ENCODE measurements around the gene NHLRC1.
A peak's percentile ranks its signal among the peaks of the same experiment; 100 is the strongest.

Gene NHLRC1

DNA sequence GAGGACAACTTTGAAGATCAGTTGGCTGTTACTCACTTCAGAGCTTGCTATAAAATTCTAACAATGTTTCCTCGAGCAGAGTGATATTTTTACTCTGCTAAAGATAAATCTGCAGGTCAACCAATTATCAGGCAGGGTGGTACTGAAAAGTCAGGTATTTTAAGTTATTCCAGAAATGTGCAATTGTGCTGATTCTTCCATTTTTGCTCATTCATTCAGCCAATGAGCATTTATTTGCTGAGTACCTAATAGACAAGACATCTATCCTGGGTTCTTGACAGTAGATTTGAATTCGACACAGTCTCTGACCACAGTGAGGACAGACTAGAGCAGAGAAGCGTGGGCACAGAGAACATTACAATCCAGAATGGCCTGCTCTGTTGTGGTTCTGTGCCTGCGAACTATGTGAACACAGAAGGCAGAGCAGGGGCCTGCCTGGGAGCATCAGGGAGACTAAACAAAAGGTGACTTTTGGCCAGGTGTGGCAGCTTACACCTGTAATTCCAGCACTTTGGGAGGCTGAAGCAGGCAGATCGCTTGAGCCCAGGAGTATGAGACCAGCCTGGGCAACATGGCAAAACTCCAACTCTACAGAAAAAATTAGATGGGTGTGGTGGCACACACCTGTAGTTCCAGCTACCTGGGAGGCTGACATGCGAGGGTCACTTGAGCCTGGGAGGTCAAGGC lies 17.6 kb upstream of the NHLRC1 start:
- no peak for DNase-seq (ENCODE audit: low spot score)

DNA sequence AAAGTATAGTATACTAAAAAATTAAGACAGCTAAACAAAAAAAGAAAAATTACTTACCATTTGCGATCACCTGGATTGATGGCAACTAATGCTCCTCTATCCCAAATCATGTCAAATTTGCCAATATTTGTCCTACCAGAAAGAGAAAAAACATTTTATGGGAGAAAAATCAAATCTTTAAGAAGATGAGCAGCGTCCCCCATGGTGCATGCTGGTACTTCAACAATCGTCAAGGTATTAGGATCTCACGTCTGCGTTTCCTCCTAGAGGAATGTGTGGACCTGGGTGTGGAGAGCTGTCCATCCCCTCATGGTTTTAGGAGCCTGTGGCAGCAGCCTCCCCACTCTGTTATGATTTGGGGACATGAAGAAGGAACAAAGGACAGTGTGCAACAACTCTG lies 16.4 kb upstream of the NHLRC1 start:
- no peak for DNase-seq (ENCODE audit: low spot score)

DNA sequence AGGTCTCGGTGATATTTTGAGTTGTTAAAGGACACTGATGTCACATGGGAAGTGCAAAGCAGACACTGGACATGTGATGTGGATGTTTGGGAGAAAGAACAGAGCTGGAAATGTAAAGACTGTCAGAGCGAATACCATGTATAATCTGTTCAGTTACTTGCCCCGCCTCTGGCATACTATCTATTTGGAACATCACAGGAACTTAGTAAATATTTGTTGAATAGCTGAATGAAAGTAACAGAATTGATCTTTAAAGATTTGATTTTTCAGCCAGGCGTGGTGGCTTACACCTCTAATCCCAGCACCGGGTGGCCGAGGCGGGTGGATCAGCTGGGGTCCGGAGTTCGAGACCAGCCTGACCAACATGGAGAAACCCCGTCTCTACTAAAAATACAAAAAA lies 13.8 kb upstream of the NHLRC1 start:
- no peak for DNase-seq (ENCODE audit: low spot score)

DNA sequence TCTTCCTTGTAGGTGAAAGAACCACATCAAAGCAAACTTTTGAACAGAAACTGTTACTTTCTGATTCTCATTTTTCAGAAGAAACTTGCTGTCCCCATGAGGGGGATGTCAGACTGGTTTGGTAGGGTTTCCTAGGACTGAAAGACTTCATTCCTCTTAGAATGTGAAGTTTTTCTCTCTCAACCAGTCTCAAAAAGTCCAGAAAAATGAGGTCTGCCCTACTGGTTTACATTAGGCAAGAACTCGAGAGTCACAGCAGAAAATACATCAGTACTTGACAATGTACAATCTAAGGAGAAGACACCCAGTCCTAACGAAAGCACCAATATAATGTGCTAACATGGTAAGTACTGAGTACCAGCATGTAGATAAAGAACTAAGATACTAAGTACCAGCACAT lies 12.7 kb upstream of the NHLRC1 start:
- DNase-seq (ENCODE audit: low spot score): no peak

DNA sequence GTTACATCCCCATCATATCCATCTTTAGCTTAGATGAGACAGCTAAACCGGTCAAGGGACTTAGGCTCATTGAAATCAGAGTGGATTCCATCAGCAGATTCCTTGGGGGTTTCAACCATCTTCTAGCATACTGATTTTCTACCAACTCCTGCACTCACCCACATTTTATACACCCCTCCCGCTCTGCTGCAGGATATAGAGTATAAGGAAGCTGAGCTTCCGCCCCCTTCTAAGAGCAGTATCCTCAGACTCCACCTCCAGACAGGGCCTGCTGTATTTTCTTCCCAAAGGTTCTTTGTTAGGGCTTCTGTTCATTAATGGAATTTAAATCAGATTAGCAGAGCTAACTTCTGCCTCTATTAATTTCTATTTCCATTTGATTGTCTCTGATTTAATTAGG lies 9.9 kb upstream of the NHLRC1 start:
- DNase-seq (ENCODE audit: low spot score): no peak

DNA sequence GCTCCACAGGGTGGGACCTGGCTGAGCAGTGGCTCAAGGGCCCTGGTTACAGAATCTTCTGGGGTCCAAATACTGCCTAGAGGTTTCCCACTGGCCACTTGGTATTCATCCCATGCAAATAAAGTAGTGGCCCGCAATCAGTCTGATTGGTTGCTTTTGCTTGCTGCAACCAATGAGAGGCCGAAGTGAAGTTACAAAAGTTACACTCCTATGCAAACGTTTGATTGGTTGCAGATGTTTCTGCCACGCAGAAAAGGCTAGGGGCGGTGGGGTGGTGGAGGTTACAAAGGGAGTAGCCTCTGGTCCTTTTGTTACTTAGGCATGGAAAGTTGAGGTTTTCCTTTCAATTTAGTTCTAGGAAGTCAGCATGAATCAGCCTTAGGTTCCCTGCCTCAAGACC lies 3.6 kb upstream of the NHLRC1 start:
- no peak for DNase-seq (ENCODE audit: low spot score)

DNA sequence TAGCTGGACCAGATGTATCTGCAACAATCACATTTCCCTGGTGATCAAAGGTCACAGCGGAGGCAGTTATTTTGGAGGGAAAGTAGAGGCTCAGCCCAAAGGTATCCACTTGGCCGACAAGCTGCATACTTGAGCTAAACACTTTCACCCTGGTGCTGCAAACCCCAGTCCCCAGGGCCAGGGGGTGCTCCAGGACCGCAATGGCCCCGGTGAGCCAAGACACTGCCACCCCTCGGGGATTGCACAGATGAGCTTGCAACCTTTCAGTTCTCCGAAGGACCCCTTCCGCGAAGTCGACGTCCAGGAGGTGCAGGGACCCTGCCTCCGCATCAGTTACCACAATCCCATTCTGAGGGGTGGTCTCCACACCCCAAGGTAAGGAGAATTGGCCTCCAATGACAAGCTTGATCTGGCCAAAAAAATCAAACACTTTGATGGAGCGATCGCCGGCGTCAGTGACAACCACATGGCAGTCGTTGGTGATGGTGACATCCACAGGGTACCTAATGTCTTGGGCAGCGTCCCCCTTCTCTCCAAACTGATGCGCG lies 823 bp downstream of the NHLRC1 start:
- DNase-seq (ENCODE audit: low spot score): no peak

DNA sequence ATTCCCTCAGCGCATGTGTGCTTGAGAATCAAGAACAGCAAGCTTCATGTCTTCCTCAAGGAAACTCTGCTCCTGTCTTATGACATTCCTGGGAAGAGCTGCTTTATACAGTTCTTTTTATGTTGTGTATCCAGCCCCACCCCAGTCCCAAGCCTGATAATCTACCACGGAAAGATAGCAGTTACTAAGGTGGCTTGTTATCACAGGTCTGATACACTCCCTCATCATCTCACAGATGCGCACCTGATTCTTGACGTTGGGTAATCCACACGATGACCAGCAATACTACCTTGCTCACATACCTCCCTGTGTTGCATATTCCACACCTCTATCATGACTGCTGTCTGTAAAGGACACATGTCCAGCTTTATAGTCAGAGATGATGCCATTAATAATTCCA lies 3.2 kb downstream of the NHLRC1 start:
- DNase-seq (ENCODE audit: low spot score): no peak

DNA sequence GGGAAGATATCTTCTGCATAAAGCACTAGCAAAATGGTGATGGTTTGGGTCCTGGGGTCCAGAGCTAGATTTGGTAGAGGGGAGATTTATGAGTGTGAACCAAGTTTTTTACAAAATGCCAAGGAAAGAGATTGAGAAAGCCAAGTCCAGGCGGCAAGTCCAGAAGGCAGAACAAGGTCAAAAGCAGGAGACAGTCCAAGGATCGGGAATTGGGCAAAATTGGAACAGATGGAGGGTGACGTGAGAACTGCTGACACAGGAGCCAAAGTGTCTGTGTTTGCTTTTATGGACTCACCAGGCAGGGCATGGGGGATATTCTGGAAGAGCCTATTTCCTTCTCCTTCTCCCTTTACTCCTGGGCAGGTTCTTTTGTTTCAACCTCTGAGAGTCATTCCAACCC lies 4.1 kb downstream of the NHLRC1 start:
- no peak for DNase-seq (ENCODE audit: low spot score)

DNA sequence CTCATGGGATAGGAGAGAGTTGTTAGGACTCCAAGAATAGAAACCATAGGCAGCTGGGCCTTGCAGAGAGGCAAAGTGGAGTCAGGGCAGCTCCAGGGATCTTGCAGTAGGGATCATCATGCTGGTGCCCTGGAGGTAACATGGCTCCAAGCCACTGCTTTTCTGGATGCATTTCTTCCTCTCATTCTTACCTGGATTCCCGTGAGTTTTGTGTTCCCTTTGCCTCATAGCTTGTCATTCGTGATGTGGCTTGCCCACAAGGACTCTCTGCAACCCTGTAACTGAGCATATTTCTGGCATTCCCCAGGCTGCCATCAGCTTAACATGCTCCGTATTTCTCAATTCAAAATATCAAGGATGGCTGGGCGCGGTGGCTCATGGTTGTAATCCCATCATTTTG lies 5.3 kb downstream of the NHLRC1 start:
- DNase-seq (ENCODE audit: low spot score): no peak

DNA sequence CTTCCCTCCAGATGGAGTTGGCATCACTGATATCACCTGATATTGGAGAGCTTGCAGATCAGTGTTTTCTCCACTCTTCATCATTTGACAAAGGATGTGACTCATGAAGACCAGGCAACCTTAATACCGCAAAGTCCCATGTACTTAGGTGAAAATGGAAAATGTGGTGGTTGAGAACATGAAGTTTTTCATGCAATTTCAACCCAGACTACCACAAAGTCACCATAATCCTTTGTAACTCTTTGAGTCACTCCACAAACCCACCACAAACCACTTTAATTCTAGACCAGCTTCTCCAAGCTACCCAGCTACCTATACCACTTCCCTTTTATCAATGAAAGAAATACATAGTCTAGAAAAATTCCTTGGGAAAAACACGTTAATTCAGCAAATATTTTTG lies 7.1 kb downstream of the NHLRC1 start:
- DNase-seq (ENCODE audit: low spot score): no peak

DNA sequence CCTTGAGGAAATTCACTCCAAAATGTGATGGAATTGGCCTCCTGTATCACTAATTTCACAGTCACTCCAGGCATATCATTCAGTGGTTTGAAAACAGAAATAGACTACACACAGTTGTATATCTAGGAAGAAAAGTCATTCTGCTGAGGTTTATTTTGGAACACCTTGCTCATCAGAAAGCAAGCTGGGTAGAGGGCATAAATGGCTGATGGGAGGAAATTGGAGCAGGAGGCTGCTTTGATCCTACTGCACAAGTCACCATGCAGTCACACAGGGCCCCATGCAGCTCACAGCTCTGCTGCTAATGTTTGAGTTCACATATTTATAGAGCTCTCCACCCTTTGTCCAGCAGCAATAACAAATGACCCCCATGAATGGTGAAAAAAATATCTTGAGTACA lies 12.3 kb downstream of the NHLRC1 start:
- DNase-seq (ENCODE audit: low spot score): peak; percentile 19

DNA sequence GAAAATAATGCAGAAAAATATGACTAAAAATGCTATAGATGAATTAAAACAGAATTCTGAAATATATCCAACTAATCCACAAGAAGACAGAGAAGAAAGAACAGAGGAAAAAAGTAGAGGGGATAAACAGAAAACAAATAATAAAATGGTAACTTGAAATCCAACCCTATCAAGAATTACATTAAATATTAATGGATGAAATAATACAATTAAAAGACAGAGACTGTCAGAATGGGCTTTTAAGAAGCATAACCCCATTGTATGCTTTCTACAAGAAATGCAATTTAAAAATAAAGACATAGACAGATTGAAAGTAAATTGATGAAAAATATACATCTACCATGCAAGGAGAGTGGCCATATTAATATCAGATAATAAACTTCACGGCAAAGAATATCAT lies 15.4 kb downstream of the NHLRC1 start:
- DNase-seq (ENCODE audit: low spot score): no peak

DNA sequence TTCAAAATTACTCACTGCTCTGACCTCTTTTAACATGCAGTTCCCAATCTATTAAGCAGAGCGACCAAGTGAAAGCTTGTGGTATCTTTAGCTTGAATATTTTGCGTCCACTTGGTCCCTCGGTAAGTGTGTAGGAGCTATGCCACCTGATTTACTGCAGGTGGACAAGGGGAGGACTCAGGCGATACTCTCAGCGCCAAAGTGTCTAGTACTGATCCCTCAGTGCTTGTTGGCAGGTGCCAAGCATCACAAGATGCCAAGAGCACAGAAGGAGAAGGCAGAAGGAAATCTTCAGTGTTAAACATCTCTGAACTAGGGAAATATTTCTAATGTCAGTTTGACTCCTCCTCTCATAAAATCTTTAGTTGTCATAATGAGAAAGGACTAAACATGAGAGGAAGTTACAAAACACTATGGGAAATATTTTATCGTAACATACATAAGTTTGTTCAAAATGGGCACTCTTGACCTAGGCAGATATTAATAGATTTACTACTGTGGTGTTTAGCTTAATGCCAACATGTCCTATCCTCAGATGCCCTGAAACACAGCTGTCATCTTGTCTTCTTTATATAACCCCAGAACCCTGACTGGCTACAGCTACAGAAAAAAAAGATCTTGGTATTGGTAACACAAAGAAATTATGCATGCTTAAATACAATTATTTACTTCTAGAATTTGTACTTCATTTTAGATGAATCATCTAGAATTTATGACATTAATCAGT lies 19.5 kb downstream of the NHLRC1 start:
- no peak for DNase-seq (ENCODE audit: low spot score)

DNA sequence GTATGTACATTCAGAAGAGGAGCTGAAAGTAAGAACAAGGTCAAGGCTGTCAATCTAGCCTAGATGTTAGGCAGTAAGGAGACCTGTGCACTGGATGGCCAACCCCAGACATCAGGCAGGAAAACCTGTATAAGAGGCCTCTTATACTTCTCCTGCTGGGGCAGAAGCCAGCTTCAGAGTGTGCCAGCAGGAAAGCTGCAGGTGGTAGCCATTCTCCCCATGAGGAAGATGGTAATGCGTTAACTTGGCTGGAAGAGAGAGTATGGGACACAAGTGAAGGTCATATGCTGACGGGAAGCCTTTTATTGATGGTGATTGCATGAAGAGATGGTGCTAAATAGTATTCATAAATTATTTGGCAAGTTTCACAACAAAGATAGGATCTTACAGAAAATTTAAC lies 20.6 kb downstream of the NHLRC1 start:
- DNase-seq (ENCODE audit: low spot score): no peak

DNA sequence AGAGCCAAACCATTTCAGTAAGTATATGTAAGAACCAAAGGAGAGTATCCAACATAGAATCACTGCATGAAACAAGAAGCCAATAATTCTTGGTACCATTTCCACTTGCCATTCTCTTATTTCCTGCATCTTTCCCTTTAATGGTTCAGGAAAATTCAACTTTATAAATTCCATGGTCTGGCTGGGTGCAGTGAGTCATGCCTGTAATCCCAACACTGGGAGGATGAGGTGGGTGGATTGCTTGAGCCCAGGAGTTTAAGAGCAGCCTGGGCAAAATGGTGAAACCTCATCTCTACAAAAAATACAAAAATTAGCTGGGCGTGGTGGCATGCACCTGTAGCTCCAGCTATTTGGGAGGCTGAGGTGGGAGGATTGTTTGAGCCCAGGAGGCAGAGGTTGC lies 21.2 kb downstream of the NHLRC1 start:
- no peak for DNase-seq (ENCODE audit: low spot score)

DNA sequence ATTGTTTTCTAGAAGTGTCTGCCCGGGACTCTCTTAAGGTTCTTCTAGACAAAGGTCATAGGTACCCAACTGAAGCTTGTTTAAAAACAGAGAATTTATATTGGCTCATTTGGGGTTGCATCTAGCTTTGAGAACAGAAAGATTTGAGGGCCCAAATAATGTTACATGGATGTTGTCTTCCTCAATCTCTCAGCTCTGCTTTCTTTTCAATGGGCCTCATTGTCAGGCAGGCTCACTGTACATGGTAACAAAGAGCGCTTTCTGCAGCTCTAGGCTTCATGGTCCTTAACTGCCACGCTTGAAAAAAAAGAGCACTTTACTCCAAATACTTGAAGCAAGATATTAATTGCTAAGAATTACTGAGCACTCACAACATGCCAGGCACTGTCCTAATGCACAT lies 22.2 kb downstream of the NHLRC1 start:
- DNase-seq (ENCODE audit: low spot score): no peak

DNA sequence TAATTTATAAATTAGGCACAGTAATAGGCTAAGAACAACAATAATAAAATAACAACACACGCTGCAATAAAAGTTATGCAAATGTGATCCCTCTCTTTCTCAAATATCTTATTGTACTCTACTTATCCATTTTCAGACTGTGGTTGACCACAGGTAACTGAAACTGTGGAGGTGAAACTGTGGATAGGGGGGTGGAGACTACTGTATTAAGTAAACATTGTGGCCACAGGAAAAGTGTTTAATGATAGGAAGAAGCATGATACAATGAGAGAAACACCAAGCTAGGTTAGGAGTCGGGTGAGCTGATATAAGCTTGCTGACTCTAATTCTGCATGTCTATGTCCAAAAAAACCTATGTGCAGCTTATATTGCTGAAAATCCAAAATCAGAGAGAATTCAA lies 23.0 kb downstream of the NHLRC1 start:
- DNase-seq (ENCODE audit: low spot score): no peak

DNA sequence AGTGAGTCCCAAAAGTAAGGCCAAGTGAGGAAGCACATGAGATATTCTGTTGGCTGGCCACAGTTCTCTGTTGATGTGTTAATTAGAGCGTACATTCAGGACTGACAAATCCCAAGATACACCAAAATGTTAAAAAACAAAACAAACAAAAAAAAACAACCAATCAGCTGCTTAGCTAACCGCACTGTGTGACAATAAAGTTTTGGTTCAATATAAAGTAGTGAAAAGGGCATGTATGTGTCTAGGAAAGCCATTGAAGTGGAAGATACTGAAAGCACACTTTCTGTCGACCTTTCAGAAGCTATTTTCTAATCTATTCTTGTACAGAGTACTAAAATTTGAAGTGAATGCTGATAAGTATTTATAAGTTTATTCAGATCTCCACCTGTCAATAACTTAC lies 26.1 kb downstream of the NHLRC1 start:
- DNase-seq (ENCODE audit: low spot score): no peak

DNA sequence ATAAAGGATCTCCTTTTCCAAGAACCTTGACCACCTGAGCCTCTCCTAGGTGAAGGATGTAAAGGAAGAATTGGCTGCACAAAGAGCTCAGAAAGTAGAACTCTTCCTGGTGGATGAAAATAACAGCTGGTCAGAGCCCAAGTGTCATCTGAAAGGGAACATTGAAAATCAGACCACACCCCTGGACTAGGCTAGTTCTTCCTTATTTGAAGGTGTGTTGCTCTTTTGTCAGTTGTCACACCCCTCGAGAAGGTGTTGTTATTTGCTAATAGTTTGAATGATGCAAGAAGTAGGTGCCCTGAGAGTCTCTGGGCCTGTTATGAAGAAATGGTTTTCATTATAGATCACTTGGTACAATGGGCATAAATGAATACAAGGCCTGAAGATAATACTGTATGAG lies 31.1 kb downstream of the NHLRC1 start:
- no peak for DNase-seq (ENCODE audit: low spot score)

DNA sequence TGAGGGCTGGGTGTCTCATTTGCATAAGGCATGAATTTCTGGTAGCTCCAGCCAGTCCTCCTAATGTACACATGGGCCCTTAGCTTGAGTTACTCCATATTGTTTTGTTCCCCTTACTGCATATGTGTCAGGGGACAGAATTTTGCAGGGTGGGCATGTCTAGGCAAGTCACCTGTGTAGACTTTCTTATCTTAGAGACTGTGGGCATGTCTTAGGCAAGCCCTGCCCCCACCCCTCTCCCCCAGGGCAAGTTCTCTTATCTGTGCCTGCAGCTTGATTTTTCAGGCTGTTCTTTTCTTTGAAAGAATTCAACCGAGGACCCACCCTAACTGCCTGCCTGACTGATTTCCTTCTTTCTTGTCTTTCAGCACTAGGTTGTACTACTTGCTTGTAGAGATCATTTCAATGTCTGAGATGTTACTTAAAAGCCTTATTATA lies 32.1 kb downstream of the NHLRC1 start:
- DNase-seq (ENCODE audit: low spot score): no peak

DNA sequence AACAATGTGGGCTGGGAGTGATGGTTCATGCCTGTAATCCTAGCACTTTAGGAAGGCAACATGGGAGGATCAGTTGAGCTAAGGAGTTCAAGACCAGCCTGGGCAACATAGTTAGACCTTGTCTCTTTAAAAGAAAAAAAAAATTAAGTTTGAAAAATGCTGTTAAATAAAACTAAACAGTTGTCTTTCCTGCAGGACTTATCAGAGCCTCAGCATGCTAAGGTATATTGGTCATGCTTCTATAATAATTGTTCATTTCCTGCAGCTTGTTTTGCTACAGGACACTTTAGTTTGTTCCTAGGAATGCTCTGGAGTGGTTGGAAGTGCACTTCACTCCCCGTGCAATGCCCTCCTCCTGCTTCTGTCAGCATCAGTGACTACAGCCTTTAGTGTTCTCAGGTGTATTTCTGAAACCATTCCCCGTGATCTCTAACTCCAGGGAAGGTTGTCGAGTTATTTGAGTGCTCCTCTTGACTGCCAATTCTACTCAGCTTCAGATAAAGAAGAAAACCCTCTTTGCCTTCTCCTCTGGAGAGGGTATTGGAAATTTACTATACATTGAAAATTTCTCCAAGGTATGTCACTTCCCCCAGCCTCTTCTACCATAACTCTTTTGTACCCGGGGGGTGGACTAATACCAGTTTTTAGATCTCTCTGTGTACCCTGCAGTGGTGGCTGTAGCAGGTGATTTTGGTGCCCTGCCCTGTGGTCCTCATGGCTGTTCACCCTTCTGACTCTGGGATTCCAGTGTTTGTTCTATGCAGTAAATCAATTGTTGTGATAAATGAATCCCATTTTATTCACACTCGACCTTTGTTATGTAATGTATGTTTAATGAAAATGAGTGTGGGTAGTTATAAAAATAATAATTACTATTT lies 33.8 kb downstream of the NHLRC1 start:
- no peak for DNase-seq (ENCODE audit: low spot score)
